Hepatocyte (in vitro differentiated cells): ENCODE measurements around the gene DOCK4.

Experiments used
- CTCF ChIP-seq: fragments of 200-600 bp; sonication (generic); IDR thresholded peaks from 2 replicates; pipeline ENCODE4 v1.5.1; 2016; ENCODE audit warnings: antibody characterized with exemption, mild to moderate bottlenecking; ENCODE audit not compliant: poor library complexity
- EZH2 ChIP-seq: fragments of 200-600 bp; sonication (generic); IDR thresholded peaks from 2 replicates; pipeline ENCODE4 v1.6.1; 2016; ENCODE audit warnings: antibody characterized with exemption, mild to moderate bottlenecking, borderline replicate concordance

GRCh38 chr7:111827863-111828504 lies 378.2 kb downstream of the DOCK4 start:
- TF ChIP-seq CTCF (no peak), EZH2 (no peak)
